Ovary (tissue), 9 donors: ENCODE results near the gene NUDCD3. TPM values are rescaled to one million over a fixed set of nuclear protein-coding genes. Genes with fewer than 3 reads are reported as not detected.

Experiments used
- DNase-seq, 5 donors: peaks; one replicate each; pipeline ENCODE4 v3.0.0-alpha.2; 2019 to 2020
- H3K27ac ChIP-seq, 2 donors: fragments of 200-600 bp; one replicate each; pipeline versions ENCODE4 v1.5.1 to v1.8.0; 2019 to 2022
- H3K27me3 ChIP-seq: fragments of 200-600 bp; one replicate; pipeline ENCODE4 v1.8.0; 2022
- H3K36me3 ChIP-seq: fragments of 200-600 bp; sonication (generic); one replicate; pipeline ENCODE4 v1.5.1; 2019
- H3K4me1 ChIP-seq: one replicate; pipeline ENCODE4 v1.8.1; 2013; ENCODE audit warnings: mild to moderate bottlenecking, moderate library complexity; ENCODE audit not compliant: insufficient read depth
- H3K4me3 ChIP-seq: fragments of 200-600 bp; sonication (generic); one replicate; pipeline ENCODE4 v1.5.1; 2017
- H3K9me3 ChIP-seq, 2 donors: fragments of 200-600 bp in 1 of 2; sonication (generic) in 1 of 2; one replicate each; pipeline versions ENCODE4 v1.5.1 to v1.8.1; 2013 to 2019; ENCODE audit warnings: mild to moderate bottlenecking in 1 of 2, moderate library complexity in 1 of 2
- CTCF ChIP-seq, 3 donors: fragments of 450-650 bp in 2 of 3; fragments of 200-600 bp in 1 of 3; IDR thresholded peaks; one replicate each; pipeline versions ENCODE4 v1.5.1 to v1.8.0; 2016 to 2022; ENCODE audit warnings: antibody characterized with exemption in 3 of 3, mild to moderate bottlenecking in 1 of 3
- EP300 ChIP-seq: sonication (generic); formaldehyde crosslinking; IDR thresholded peaks from one replicate; pipeline ENCODE4 v1.6.1; 2017; ENCODE audit warnings: antibody characterized with exemption
- POLR2A ChIP-seq: fragments of 450-650 bp; IDR thresholded peaks from one replicate; pipeline ENCODE4 v1.6.1; 2017; ENCODE audit warnings: antibody characterized with exemption, mild to moderate bottlenecking, moderate library complexity
- WGBS, 3 donors: extraction: QIAGEN DNeasy Blood & Tissue Kit in 1 of 3; methylation state at CpG; one replicate each; pipeline versions ENCODE4 v1.1.5 to v1.1.7; 2013 to 2017; 5-methylcytosine and 5-hydroxymethylcytosine counted together
- intact Hi-C, 4 donors: fragments of 100-400 bp; cut with DNase I; formaldehyde crosslinking; loops; one replicate each; pipeline versions ENCODE4 v1.11.0 to v1.15.1; 2022 to 2023
- polyA plus RNA-seq, 2 donors: library from polyadenylated mRNA; stranded (reverse); fragments of 200-250 nt in 1 of 2; fragments of 350-450 nt in 1 of 2; fragmentation: Illumina TruSeq in 1 of 2; extraction: RNeasy Lipid Tissue Mini Kit (QIAGEN cat#74804) in 1 of 2; gene quantifications; one replicate each; pipeline ENCODE4 v1.2.3, GENCODE V29; 2013 to 2014
- total RNA-seq, 7 donors: library from RNA; depleted of rRNA in 2 of 7; stranded (reverse); fragments of >200 nt in 2 of 7; fragmentation: NEBNext Ultra II Directional in 3 of 7; extraction: Animal tissue kit (Norgen Biotek cat#: 25700) in 3 of 7; gene quantifications; one replicate each; pipeline versions ENCODE4 v1.1.0 to v1.2.4, GENCODE V29; 2016 to 2023
- donor health status: DM: no; HTN: no; CAD: no; lungs with moderate emphysema.
- donor health status: DM: no; HTN: no; CAD: no.
- donor health status: Bipolar disorder and iron deficiency.
- donor health status: DM: yes; HTN: yes; CAD: no.
- donor health status: DM: no; HTN: no; CAD: no.
- donor health status: DM: yes; HTN: yes; CAD: no.

The NUDCD3 gene
- total and polyA plus RNA-seq, 9 donors: 32.1 to 117 (median 102) TPM

- Histone ChIP-seq H3K9me3 (no peaks in the 10 kb centered on the region), H3K27me3 (no peaks in the 10 kb centered on the region), H3K4me1 (no peaks in the 10 kb centered on the region), H3K36me3 (no peaks in the 10 kb centered on the region), H3K4me3 (no peak overlapping the region), H3K27ac (no peak overlapping the region)
- no peak for DNase-seq
- TF ChIP-seq EP300 (no peak), POLR2A (no peak), CTCF (IDR thresholded peaks at IDR 0.05) (no peak)
- WGBS, 3 donors: 45 to 66% (median 55%) methylated on average over 5 of the region's 5 CpGs
- intact Hi-C loops: no loop called here
These were observed 43.6 kb upstream of the NUDCD3 start for GRCh38 chr7:44534087-44534486.

GRCh38 chr7:44533301-44534055, 43.0 kb upstream of the NUDCD3 start:
- no peak for TF ChIP-seq EP300
- TF ChIP-seq POLR2A: no peak
- TF ChIP-seq CTCF (IDR thresholded peaks at IDR 0.05): no peak
- no peak for DNase-seq
- 74 to 89% (median 78%) methylated on average over 4 to 8 of the region's 8 CpGs for WGBS, 3 donors
- intact Hi-C loops: no loop called here
- no peaks in the 10 kb centered on the region for H3K36me3 ChIP-seq
- H3K4me3 ChIP-seq: no peak overlapping the region
- H3K4me1 ChIP-seq: no peaks in the 10 kb centered on the region
- H3K27me3 ChIP-seq: no peaks in the 10 kb centered on the region
- H3K27ac ChIP-seq: no peak overlapping the region
- H3K9me3 ChIP-seq: no peaks in the 10 kb centered on the region

DNA sequence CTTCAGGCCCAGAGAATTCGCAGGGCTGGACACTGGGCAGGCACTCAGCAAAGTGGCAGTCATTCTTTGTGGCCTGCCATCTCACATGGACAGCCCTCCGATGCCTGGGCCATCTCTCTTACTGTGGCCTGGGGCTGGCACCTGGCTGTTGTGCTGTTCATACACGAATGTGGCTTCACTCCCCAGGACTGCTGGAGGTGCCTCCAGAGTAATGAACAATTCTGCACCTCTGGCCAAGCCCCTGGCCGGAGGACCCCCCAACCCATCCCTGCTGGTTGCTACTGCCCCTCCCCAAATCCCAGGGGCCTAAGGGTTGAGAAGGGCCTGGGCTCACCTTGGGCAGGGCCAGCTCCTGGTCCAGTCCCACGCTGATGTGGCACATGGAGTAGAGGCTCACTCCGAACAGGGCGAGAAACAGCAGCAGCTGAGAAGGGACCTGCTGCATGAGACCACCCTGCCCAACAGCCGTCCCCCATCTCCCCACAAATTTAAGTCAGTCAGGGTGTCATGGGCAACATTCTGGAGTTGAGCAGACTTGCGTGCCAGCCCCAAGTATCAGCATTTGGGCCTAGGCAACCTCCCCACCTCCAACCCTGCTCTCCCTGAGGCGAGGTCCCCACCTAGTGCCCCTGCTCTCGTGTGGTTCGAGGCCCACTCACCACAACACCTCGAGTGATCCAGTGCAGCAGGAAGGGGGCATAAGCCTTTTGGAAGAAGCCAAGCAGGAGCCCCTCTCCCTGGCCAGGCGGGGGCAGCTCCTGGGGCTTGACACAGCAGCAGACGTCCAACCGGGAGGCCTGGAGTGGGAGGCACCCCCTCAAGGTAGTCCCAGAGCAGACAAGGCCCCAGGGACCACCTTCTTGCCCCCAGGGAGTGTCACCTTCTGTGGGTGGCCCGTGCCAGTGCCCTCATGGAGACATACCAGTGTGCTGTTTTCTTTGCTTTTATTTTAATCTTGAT, 41.2 kb upstream of the NUDCD3 start:
- Histone ChIP-seq H3K4me1 (no peaks in the 10 kb centered on the region), H3K27ac (no peak overlapping the region), H3K9me3 (no peaks in the 10 kb centered on the region), H3K4me3 (no peak overlapping the region), H3K36me3 (no peaks in the 10 kb centered on the region), H3K27me3 (no peaks in the 10 kb centered on the region)
- no peak for DNase-seq
- no peak for TF ChIP-seq POLR2A
- TF ChIP-seq EP300: no peak
- TF ChIP-seq CTCF (IDR thresholded peaks at IDR 0.05): no peak
- 82 to 86% (median 84%) methylated on average over 17 of the region's 17 CpGs for WGBS, 3 donors
- intact Hi-C loops: no loop called here

DNA sequence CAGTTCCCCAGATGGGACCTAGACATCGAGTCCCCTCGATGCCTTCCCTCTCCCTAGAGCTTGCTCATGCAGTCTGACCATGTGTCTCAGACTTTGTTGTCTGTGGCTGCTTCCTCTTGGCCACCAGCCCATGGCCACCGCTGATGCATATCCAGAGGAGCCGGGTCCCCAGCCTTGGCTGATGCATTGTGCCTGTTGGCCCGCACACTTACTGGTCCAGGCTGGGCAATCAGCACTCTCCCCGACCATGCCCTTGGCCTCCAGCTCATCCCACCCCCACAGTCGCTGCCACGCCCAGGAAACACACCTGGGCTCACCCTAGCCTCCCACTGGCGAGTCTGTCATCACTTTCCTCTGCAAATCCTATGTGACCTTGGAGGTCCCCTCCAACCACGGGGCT, 40.5 kb upstream of the NUDCD3 start:
- no peaks in the 10 kb centered on the region for H3K9me3 ChIP-seq
- H3K4me3 ChIP-seq: no peak overlapping the region
- H3K27me3 ChIP-seq: no peaks in the 10 kb centered on the region
- H3K4me1 ChIP-seq: no peaks in the 10 kb centered on the region
- H3K27ac ChIP-seq: no peak overlapping the region
- TF ChIP-seq EP300: no peak
- no peak for TF ChIP-seq CTCF (IDR thresholded peaks at IDR 0.05)
- no peak for TF ChIP-seq POLR2A
- H3K36me3 ChIP-seq: no peaks in the 10 kb centered on the region
- intact Hi-C loops: no loop called here
- WGBS, 3 donors: 57 to 75% (median 66%) methylated on average over 10 of the region's 10 CpGs
- no peak for DNase-seq
